Muscle layer of duodenum (tissue), 2 donors: ENCODE results near the gene TNNI2.
"Not testable (repeated sequence)": the region's sequence is repeated elsewhere in the genome, so short reads cannot be mapped to it uniquely, and the experiment has no call there.

Experiments used
- H3K27ac ChIP-seq: one replicate; pipeline ENCODE4 v1.7.0; 2013; ENCODE audit warnings: mild to moderate bottlenecking, low read length
- H3K27me3 ChIP-seq: one replicate; pipeline ENCODE4 v1.7.0; 2013; ENCODE audit warnings: low read depth, mild to moderate bottlenecking, control low read depth, low read length
- H3K36me3 ChIP-seq, 2 donors: one replicate each; pipeline ENCODE4 v1.7.0; 2013; ENCODE audit warnings: low read length in 2 of 2, control low read depth in 1 of 2, mild to moderate bottlenecking in 1 of 2; ENCODE audit not compliant: insufficient read depth in 2 of 2, control insufficient read depth in 1 of 2
- H3K4me1 ChIP-seq, 2 donors: one replicate each; pipeline ENCODE4 v1.7.0; 2013; ENCODE audit warnings: low read length in 2 of 2, mild to moderate bottlenecking in 2 of 2, control low read depth in 1 of 2, moderate library complexity in 1 of 2; ENCODE audit not compliant: insufficient read depth in 2 of 2, control insufficient read depth in 1 of 2
- H3K4me3 ChIP-seq, 2 donors: one replicate each; pipeline ENCODE4 v1.7.0; 2013; ENCODE audit warnings: low read length in 2 of 2, low read depth in 1 of 2, mild to moderate bottlenecking in 1 of 2
- H3K9me3 ChIP-seq, 2 donors: one replicate each; pipeline ENCODE4 v1.7.0; 2013; ENCODE audit warnings: low read length in 2 of 2, control low read depth in 1 of 2, mild to moderate bottlenecking in 1 of 2; ENCODE audit not compliant: control insufficient read depth in 1 of 2
- donor health status: healthy.

The TNNI2 gene

DNA sequence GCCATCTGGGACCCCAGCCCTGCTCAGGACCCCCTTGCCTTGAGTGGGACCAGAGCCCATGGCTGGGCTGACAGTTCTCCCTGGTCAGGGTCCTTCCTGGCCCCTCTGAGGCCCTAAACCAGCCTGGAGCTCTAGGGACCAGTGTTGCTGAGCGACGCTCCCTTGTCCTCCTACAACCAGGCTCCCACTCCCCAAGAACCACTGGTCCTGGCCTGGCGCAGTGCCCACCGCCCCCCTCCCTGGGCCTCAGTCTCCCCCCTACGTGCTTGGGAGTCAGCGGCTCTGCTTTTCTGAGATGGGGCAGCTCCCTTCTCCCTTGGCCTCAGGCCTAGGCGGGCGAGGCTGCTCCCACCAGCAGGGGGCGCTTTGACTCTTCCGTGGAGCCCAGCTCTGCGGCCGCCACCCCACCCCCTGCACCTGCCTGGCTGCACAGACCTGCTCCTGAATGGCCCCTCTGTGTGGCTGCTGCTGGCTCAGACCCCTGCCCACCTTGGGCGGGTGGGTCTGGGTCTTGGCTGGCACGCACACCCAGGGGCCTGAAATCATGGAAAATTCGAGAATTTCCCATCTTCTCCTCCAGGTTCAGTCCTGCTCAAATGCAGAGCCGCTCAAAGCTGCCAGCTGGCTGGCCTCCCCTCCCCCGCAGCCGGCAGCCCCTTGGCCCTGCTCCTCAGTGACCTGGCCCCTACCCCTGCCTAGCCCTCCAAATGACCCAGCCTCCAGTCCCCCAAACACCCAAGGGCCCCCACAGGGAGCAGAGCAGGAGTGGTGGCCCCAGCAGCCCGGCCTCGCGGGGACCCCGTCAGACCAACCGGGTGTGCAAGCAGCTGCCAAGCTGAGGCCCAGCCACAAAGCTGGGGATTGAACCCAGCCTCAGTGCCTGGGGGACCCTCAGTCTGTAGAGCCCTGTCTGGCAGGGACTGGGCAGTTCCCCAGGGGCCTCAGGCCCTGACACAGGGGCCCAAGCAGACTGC lies 43.8 kb downstream of the TNNI2 start:
- Histone ChIP-seq H3K27ac (no peak overlapping the region), H3K9me3 (no peaks in the 10 kb centered on the region), H3K4me1 (peaks cover 0 to 29% of the 10 kb centered on the region in 2 donors), H3K4me3 (no peak overlapping the region), H3K36me3 (peaks cover 3 to 30% of the 10 kb centered on the region in 2 donors), H3K27me3 (no peaks in the 10 kb centered on the region)

- peaks cover 7 to 30% of the 10 kb centered on the region in 2 donors for H3K36me3 ChIP-seq
Observed at GRCh38 chr11:1883346-1884302, 44.8 kb downstream of the TNNI2 start.

GRCh38 chr11:1884303-1884700 lies 45.5 kb downstream of the TNNI2 start:
- peaks cover 0 to 20% of the 10 kb centered on the region in 2 donors for H3K4me1 ChIP-seq
- no peaks in the 10 kb centered on the region for H3K27me3 ChIP-seq
- no peak overlapping the region for H3K4me3 ChIP-seq
- no peaks in the 10 kb centered on the region for H3K9me3 ChIP-seq
- no peak overlapping the region for H3K27ac ChIP-seq
- peaks cover 7 to 30% of the 10 kb centered on the region in 2 donors for H3K36me3 ChIP-seq

More at GRCh38 chr11:1883346-1884302, 44.8 kb downstream of the TNNI2 start:
- H3K9me3 ChIP-seq, result no peaks in the 10 kb centered on the region
- H3K27me3 ChIP-seq, result no peaks in the 10 kb centered on the region
- H3K27ac ChIP-seq, result no peak overlapping the region
- no peak overlapping the region for H3K4me3 ChIP-seq
- H3K4me1 ChIP-seq, result peaks cover 0 to 20% of the 10 kb centered on the region in 2 donors

DNA sequence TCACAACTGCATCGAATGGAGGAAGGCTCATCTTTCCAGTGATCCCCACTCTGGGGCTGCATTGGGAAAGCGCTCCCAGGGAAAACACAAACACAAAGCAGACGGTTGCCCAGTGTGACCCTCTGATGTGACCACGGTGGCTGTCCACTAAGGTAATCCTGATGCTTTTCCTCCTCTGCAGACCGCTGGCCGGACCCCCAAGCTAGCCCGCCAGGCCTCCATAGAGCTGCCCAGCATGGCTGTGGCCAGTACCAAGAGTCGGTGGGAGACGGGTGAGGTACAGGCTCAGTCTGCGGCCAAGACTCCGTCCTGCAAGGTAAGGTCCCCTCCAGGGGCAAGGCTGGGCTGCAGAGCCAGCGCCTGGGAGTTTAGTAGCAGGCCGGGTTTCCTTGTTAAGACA lies 47.8 kb downstream of the TNNI2 start:
- Histone ChIP-seq H3K36me3 (peaks cover 7 to 30% of the 10 kb centered on the region in 2 donors), H3K4me1 (peaks cover 0 to 15% of the 10 kb centered on the region in 2 donors)
- not testable (repeated sequence) for H3K4me3 ChIP-seq, H3K27ac ChIP-seq, H3K9me3 ChIP-seq, H3K27me3 ChIP-seq

DNA sequence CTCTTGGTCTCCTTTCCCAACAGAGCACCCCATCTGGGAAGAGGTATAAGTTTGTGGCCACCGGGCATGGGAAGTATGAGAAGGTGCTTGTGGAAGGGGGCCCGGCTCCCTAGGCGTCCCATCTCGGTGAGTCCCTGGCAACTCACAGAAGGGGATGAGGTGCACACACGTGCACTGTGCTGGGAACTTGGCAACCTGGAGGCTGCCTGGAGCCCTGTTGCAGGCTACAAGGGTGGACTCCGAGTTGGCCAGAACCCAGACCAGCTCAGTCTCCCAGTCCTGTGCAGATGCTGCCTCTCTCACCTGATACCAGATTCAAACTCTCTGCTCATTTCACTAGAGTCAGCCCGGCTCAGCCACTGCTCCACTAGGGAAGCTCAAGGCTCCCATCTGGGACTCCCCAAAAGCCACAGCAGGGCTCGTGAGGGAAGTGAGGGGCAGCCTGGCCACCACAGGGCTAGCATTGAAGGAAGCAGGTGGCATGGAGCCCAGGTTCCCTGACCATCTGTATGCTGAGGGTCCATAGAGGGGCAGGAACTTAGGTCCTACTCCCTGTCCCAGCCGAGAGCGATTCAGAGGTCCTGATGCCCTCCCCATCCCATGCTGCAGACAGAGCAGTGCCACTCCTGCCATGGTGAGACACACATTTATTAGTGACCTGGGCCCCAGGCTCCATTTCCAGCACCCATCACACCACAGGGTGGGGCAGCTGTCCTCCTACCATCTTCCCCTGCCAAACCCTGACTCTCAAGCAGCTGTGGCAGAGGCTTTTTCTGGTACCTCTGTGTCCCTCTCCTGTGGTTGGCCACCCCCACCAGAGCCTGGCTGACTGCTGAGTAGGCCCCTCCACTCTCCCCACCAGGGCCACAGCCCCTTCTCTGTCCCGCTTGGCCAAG lies 48.9 kb downstream of the TNNI2 start:
- Histone ChIP-seq H3K36me3 (peaks cover 7 to 30% of the 10 kb centered on the region in 2 donors), H3K4me1 (peaks cover 0 to 4% of the 10 kb centered on the region in 2 donors), H3K4me3 (no peak overlapping the region), H3K27ac (no peak overlapping the region), H3K9me3 (no peaks in the 10 kb centered on the region), H3K27me3 (no peaks in the 10 kb centered on the region)

- H3K36me3 ChIP-seq, result peaks cover 7 to 26% of the 10 kb centered on the region in 2 donors
Observed at GRCh38 chr11:1888347-1888753, 49.6 kb downstream of the TNNI2 start.

DNA sequence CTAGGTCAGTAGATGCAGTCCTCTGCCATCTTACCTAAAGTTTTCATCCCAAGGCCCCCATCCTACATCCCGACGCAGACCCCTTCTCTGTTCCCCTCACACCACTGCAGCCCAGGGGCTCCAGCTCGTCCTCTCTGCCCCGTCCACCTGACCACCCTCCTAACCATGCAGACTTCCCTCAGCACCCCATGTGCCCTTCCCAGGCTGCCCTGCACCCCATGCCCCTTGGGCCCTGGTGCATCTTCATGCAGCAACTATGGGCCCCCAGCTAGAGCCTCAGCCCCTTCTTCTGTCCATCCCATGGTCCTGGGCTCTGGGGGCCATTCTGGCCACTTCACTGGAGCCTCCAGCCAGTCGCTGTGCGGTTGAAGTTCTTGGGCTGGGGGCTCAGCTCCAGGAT lies 50.0 kb downstream of the TNNI2 start:
- Histone ChIP-seq H3K4me1 (no peaks in the 10 kb centered on the region), H3K9me3 (no peaks in the 10 kb centered on the region), H3K4me3 (no peak overlapping the region), H3K27me3 (no peaks in the 10 kb centered on the region), H3K27ac (no peak overlapping the region), H3K36me3 (peaks cover 7 to 22% of the 10 kb centered on the region in 2 donors)

More at GRCh38 chr11:1888347-1888753, 49.6 kb downstream of the TNNI2 start:
- H3K27ac ChIP-seq, result no peak overlapping the region
- no peaks in the 10 kb centered on the region for H3K27me3 ChIP-seq
- no peaks in the 10 kb centered on the region for H3K4me1 ChIP-seq
- no peak overlapping the region for H3K4me3 ChIP-seq
- H3K9me3 ChIP-seq, result no peaks in the 10 kb centered on the region

DNA sequence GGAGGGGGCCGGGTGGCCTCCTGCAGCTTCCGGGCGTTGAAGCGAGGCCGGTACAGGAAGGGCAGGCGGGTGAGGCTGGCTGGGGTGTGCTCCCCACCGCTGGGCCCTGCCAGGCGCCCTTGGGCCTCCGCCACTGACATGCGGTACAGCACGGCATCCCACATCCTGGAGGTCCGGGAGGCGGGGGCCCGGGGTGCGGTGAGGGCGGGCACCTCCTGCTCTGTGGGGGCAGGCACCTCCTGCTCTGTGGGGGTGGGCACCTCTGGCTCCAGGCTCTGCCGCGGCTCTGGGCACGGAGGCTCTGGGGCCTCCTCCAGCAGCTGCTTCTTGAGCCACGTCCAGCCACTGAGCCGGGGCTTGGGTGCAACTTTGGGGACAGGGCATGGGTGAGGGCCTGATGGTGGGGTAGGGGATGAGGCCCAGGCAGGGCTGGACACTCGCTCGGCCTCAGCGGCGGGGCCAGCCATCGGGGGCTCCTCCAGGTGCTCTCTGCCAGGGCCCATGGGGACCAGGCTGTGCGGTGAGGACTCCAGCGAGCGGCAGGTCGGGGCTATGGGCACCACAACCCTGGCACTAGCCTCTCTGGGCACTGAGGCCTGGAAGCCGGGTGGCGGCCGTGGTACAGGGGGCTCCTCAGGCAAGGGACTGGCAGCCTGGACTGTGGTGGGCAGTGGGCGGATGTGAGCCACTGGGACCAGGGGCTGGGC lies 50.6 kb downstream of the TNNI2 start:
- Histone ChIP-seq H3K36me3 (peaks cover 7 to 17% of the 10 kb centered on the region in 2 donors), H3K9me3 (no peaks in the 10 kb centered on the region), H3K27me3 (no peaks in the 10 kb centered on the region), H3K4me1 (no peaks in the 10 kb centered on the region), H3K27ac (no peak overlapping the region), H3K4me3 (no peak overlapping the region)

DNA sequence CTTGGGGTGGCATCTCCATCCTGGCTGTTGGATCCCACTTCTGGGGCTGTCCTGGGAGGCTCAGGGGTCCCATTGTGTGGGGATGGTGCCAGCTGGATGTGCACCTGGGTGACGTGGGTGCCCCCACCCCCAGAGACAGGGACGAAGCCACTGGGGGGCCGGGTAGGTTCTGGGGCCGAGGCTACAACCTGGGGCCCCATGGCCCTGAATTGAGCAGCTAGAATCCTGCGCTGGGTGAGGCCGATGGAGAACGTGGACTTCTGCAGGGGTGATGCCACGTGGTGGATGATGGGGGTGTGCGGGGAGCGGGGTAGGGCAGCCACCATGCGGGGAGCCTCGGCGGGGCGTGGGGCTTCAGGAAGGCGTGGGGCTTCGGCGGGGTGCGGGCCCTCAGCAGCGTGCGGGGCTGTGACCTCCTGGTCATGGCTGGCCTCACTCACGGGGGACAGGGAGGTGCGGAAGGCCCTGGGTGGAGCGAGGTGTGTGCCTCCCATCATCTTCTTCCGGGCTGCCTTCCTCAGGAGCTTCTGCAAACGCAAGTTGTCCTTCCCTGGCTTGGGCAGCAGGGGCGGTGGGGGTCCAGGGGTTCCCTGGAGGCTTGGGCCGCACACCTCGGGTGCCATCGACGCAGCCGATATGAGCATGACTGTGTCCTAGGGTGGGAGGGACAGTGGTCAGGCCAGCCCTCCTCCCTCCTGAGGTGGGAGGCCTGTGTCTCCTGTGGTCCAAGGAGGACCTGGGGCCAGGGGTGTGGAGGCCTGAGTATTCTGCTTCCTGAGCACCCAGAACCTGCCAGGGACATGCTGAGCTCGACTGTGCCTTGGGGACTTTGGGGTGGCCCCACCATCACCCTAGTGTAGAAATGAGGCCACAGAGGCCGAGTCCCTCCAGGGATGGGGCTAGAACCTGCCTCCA lies 51.4 kb downstream of the TNNI2 start:
- Histone ChIP-seq H3K4me3 (no peak overlapping the region), H3K4me1 (no peaks in the 10 kb centered on the region), H3K9me3 (no peaks in the 10 kb centered on the region), H3K36me3 (peaks cover 7 to 8% of the 10 kb centered on the region in 2 donors), H3K27ac (no peak overlapping the region), H3K27me3 (no peaks in the 10 kb centered on the region)
